Choroid plexus epithelial cell (primary cell): ENCODE measurements around the gene RAPGEF3.
A peak's percentile ranks its signal among the peaks of the same experiment; 100 is the strongest.

Experiments
- DNase-seq: peaks from one replicate; pipeline ENCODE4 v3.0.0-alpha.2; 2010; ENCODE audit warnings: low read depth
- H3K4me3 ChIP-seq: 2 replicates; pipeline ENCODE4 v1.5.1; 2011; ENCODE audit warnings: low read depth, mild to moderate bottlenecking, control low read depth, low read length, moderate library complexity
- TF ChIP-seq, protein P1 (sequence below): conservative IDR thresholded peaks from 2 replicates; pipeline ENCODE4 v1.5.1; 2011; ENCODE audit warnings: low read depth, mild to moderate bottlenecking, control low read depth, inconsistent platforms, low read length, moderate library complexity

RAPGEF3 gene

DNA sequence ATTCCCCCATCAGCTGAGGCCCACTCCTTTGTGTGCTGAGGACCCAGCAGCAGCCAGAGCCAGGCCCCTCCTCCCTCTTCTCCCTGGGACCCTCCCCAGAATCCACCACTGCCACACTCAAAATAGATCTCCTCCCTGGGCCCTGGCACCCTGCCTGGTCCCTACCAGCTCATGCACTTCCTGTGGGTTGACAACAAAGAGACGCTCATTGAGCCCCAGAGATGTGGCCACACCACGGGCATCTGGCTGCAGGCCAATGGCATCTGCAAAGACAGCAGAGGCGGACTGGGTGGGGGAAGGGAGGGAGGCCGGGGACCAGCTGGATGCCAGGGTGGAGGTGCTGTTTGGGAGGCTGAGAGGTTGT lies 17.4 kb downstream of the RAPGEF3 start:
- TF ChIP-seq, protein P1, sequence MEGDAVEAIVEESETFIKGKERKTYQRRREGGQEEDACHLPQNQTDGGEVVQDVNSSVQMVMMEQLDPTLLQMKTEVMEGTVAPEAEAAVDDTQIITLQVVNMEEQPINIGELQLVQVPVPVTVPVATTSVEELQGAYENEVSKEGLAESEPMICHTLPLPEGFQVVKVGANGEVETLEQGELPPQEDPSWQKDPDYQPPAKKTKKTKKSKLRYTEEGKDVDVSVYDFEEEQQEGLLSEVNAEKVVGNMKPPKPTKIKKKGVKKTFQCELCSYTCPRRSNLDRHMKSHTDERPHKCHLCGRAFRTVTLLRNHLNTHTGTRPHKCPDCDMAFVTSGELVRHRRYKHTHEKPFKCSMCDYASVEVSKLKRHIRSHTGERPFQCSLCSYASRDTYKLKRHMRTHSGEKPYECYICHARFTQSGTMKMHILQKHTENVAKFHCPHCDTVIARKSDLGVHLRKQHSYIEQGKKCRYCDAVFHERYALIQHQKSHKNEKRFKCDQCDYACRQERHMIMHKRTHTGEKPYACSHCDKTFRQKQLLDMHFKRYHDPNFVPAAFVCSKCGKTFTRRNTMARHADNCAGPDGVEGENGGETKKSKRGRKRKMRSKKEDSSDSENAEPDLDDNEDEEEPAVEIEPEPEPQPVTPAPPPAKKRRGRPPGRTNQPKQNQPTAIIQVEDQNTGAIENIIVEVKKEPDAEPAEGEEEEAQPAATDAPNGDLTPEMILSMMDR, result no peak
- no peak overlapping the region for H3K4me3 ChIP-seq
- no peak for DNase-seq

DNA sequence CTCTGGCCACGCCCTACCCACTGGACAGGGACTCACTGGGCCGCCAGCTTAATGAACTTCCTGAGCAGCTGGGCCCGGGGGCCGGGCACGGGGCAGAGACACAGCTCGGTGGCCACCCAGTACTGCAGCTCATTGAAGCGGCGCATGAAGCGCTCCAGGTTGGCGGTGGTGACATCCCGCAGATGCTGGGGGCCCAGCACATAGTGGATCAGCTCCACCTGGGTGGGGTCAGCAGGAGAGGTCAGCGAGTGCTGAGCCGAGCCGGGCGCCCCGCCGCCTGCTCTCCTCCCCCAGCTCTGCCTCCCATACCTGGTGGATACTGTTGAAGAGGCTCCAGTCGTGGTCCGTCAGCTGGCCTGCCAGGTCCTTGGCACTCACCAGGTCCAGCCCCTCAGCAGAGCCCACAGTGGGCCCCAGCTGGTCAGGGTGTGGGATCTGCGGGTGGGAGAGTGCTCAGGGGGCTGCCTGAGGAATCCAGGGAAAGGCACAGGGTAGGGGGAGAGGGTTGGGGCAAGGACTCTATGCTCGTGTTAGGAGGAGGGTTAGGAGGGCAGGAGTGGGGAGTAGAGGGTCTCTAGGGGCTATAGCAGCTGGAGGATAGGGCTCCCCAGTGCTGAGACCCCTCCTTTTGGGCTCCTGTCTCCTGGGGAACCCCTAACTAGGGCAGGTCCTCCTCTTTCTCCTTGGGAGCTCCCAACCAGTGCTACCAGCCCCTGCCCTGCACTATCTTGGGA lies 17.9 kb downstream of the RAPGEF3 start:
- no peak overlapping the region for H3K4me3 ChIP-seq
- no peak for DNase-seq

DNA sequence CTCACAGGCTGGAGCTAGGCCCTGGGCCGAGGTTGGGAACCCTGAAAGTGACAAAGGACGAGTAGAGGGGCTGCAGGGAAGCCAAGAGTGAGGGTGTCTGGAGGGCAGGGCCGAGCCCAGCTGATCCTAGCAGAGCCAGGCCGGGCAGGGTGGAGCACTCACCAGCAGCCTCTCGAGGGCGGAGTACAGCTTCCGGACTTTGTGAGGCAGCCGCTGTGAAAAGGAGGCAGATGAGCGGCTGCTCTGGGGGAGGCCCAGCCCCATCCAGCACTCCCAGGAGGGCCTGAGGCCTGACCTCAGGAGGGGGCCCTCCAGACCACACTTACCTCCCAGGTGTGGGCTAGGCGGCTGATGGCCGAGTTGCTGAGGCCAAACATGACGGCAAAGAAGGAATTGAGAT lies 18.7 kb downstream of the RAPGEF3 start:
- H3K4me3 ChIP-seq, result no peak overlapping the region
- no peak for DNase-seq
- TF ChIP-seq, protein P1, result no peak

More for the DNA sequence above, 17.9 kb downstream of the RAPGEF3 start:
- TF ChIP-seq, protein P1, result no peak

DNA sequence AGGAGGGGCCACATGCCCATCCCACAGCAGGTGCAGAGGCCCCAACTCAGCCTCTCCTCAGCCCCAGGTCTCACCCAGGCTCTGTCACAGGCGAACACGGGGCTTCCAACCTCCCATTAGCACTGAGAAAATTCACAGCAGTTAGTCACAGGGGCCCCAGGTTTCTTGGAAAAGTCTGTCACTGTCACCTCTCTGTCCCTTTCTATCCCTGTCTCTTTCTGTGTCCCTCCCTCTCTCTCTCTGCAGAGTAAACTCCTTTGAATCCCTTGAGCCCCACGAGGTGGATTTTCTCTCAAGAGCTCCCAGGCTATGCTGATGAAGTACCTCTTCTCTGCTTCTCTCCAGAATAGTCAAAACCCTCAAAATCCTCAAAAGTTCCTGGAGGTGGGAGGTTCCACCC lies 19.4 kb downstream of the RAPGEF3 start:
- no peak for DNase-seq
- no peak overlapping the region for H3K4me3 ChIP-seq
- TF ChIP-seq, protein P1, result no peak

- DNase-seq, result no peak
- H3K4me3 ChIP-seq, result no peak overlapping the region
- TF ChIP-seq, protein P1, result no peak
Measured at GRCh38 chr12:47737936-47738594, 20.6 kb downstream of the RAPGEF3 start.

- H3K4me3 ChIP-seq, result peak overlapping the region; percentile 3
- peak; percentile 77 for DNase-seq
- TF ChIP-seq, protein P1, result no peak
Measured at GRCh38 chr12:47736877-47737676, 21.6 kb downstream of the RAPGEF3 start.
